SK-N-DZ (cell line): ENCODE results near the gene H2BK1. TPM values are rescaled to one million over a fixed set of nuclear protein-coding genes. Genes with fewer than 3 reads are reported as not detected.

Source experiments
- DNase-seq: peaks from one replicate; pipeline ENCODE4 v3.0.0-alpha.2; 2015; ENCODE audit warnings: low spot score
- polyA plus RNA-seq, 2 experiments: library from polyadenylated mRNA; depleted of rRNA; stranded (reverse); fragments of >200 nt; gene quantifications; 2 replicates each; pipeline ENCODE4 v1.2.3, GENCODE V29; 2014

The H2BK1 gene
- polyA plus RNA-seq (2014; cell fraction: cytosol; rRNA removed), result not detected in 2 replicates
- polyA plus RNA-seq (2014; cell fraction: nucleus; rRNA removed), result not detected in 2 replicates

GRCh38 chr7:151210087-151210854 lies at the start of gene H2BK1:
H2BK1 (minus strand) TSS chr7:151210488; CDS start chr7:151210318, 170 bp downstream.
- DNase-seq, result no peak

GRCh38 chr7:151257990-151258389 lies 47.7 kb upstream of the H2BK1 start:
- no peak for DNase-seq

- DNase-seq, result no peak
These were observed 46.2 kb upstream of the H2BK1 start for GRCh38 chr7:151256410-151257045.

- no peak for DNase-seq
These were observed 45.1 kb upstream of the H2BK1 start for GRCh38 chr7:151255390-151255789.

- no peak for DNase-seq
These were observed 44.6 kb upstream of the H2BK1 start for GRCh38 chr7:151254851-151255250.

GRCh38 chr7:151254316-151254715 lies 44.0 kb upstream of the H2BK1 start:
- DNase-seq, result no peak

- DNase-seq, result no peak
These were observed 42.8 kb upstream of the H2BK1 start for GRCh38 chr7:151252961-151253711.

GRCh38 chr7:151252561-151252835 lies 42.2 kb upstream of the H2BK1 start:
- no peak for DNase-seq

- peak; percentile 79 for DNase-seq
These were observed 41.6 kb upstream of the H2BK1 start for GRCh38 chr7:151251689-151252560.

- DNase-seq, result peak; percentile 47
These were observed 41.0 kb upstream of the H2BK1 start for GRCh38 chr7:151251328-151251688.

GRCh38 chr7:151250181-151251132 lies 40.2 kb upstream of the H2BK1 start:
- DNase-seq, result no peak

- peak; percentile 65 for DNase-seq
These were observed 39.4 kb upstream of the H2BK1 start for GRCh38 chr7:151249732-151250072.

- DNase-seq, result no peak
These were observed 38.9 kb upstream of the H2BK1 start for GRCh38 chr7:151249034-151249731.

GRCh38 chr7:151248346-151249033 lies 38.2 kb upstream of the H2BK1 start, which contains the start of gene SMARCD3:
SMARCD3 (minus strand) TSS chr7:151248694; CDS start chr7:151248562, 132 bp downstream.
- DNase-seq, result peak; percentile 62

- peak; percentile 39 for DNase-seq
These were observed 37.5 kb upstream of the H2BK1 start for GRCh38 chr7:151247611-151248345.

- DNase-seq, result no peak
These were observed 36.7 kb upstream of the H2BK1 start for GRCh38 chr7:151246851-151247580.

GRCh38 chr7:151246102-151246850 lies 36.0 kb upstream of the H2BK1 start:
- DNase-seq, result no peak
